SU-DHL-6 (cell line): Measurements from ENCODE around the gene C11orf68.

Source experiments
- H2AFZ ChIP-seq: fragments of 200-600 bp; sonication (generic); 2 replicates; pipeline ENCODE4 v1.6.1; 2014; ENCODE audit warnings: low read depth, mild to moderate bottlenecking, moderate library complexity, mixed read lengths, antibody characterized with exemption, low read length; ENCODE audit not compliant: severe bottlenecking
- H3F3A ChIP-seq: fragments of 200-600 bp; shearing (Covaris generic); 2 replicates; pipeline ENCODE4 v1.6.0; 2016; ENCODE audit warnings: antibody characterized with exemption, mild to moderate bottlenecking; ENCODE audit not compliant: insufficient read depth
- H3K27ac ChIP-seq: fragments of 200-600 bp; sonication (generic); 2 replicates; pipeline ENCODE4 v1.5.1; 2016; ENCODE audit warnings: low read depth, mild to moderate bottlenecking, low read length, moderate library complexity, mixed read lengths
- H3K27me3 ChIP-seq: fragments of 200-600 bp; sonication (generic), shearing (Covaris generic); 2 replicates; pipeline ENCODE4 v1.6.0; 2014; ENCODE audit warnings: mild to moderate bottlenecking, low read length
- H3K36me3 ChIP-seq: fragments of 200-600 bp; sonication (generic); 2 replicates; pipeline ENCODE4 v1.6.1; 2014; ENCODE audit warnings: mild to moderate bottlenecking, low read length, mixed read lengths
- H3K4me2 ChIP-seq: fragments of 300-600, 200-600 bp; shearing (Covaris generic), sonication (generic); 2 replicates; pipeline ENCODE4 v1.6.0; 2014; ENCODE audit warnings: low read length, low read depth, mild to moderate bottlenecking; ENCODE audit not compliant: poor library complexity, severe bottlenecking
- H3K4me3 ChIP-seq: fragments of 200-600 bp; sonication (generic); 2 replicates; pipeline ENCODE4 v1.5.1; 2014; ENCODE audit warnings: antibody characterized with exemption, low read length, mild to moderate bottlenecking, mixed read lengths; ENCODE audit not compliant: insufficient read depth, poor library complexity, severe bottlenecking
- H3K79me2 ChIP-seq: fragments of 200-600 bp; sonication (generic); 2 replicates; pipeline ENCODE4 v1.6.1; 2014; ENCODE audit warnings: mild to moderate bottlenecking, low read length, moderate library complexity; ENCODE audit not compliant: insufficient read depth
- H3K9ac ChIP-seq: fragments of 200-600 bp; sonication (generic); 2 replicates; pipeline ENCODE4 v1.7.0; 2014; ENCODE audit warnings: mild to moderate bottlenecking, low read length
- H3K9me2 ChIP-seq: fragments of 200-600 bp; sonication (generic); replicated peaks from 2 replicates; pipeline ENCODE4 v1.6.1; 2014; ENCODE audit warnings: low read length; ENCODE audit not compliant: insufficient read depth
- H3K9me3 ChIP-seq: fragments of 200-600 bp; sonication (generic); 2 replicates; pipeline ENCODE4 v1.6.1; 2014; ENCODE audit warnings: low read length, mixed read lengths; ENCODE audit not compliant: insufficient read depth
- H4K20me1 ChIP-seq: fragments of 200-600 bp; sonication (generic); 2 replicates; pipeline ENCODE4 v1.6.1; 2014; ENCODE audit warnings: low read depth, mild to moderate bottlenecking, antibody characterized with exemption, low read length, moderate library complexity, mixed read lengths
- CTCF ChIP-seq: fragments of 200-600 bp; sonication (generic); IDR thresholded peaks from one replicate; pipeline ENCODE4 v1.5.1; 2017; ENCODE audit warnings: antibody characterized with exemption, mild to moderate bottlenecking, low read length, moderate library complexity; ENCODE audit not compliant: insufficient read depth, poor library complexity, severe bottlenecking
- EZH2phosphoT487 ChIP-seq: fragments of 200-600 bp; sonication (generic), shearing (Covaris generic); conservative IDR thresholded peaks from 2 replicates; pipeline ENCODE4 v1.6.1; 2018; ENCODE audit warnings: mild to moderate bottlenecking, antibody characterized with exemption, low read length, moderate library complexity, mixed read lengths

Gene C11orf68

GRCh38 chr11:65870706-65871681 is 47.9 kb downstream of the C11orf68 start:
- H3K36me3 ChIP-seq = no peaks in the 10 kb centered on the region
- no peak for TF ChIP-seq EZH2phosphoT487
- no peak for TF ChIP-seq CTCF
- H3K9me2 ChIP-seq = no peaks in the 10 kb centered on the region
- H3F3A ChIP-seq = no peaks in the 10 kb centered on the region
- no peaks in the 10 kb centered on the region for H3K9me3 ChIP-seq
- no peaks in the 10 kb centered on the region for H3K79me2 ChIP-seq
- no peak overlapping the region for H2AFZ ChIP-seq
- H4K20me1 ChIP-seq = no peaks in the 10 kb centered on the region
- no peak overlapping the region for H3K9ac ChIP-seq
- H3K27ac ChIP-seq = no peak overlapping the region
- no peak overlapping the region for H3K4me2 ChIP-seq
- H3K27me3 ChIP-seq = no peaks in the 10 kb centered on the region
- no peak overlapping the region for H3K4me3 ChIP-seq

GRCh38 chr11:65870307-65870658 is 48.6 kb downstream of the C11orf68 start:
- no peak overlapping the region for H2AFZ ChIP-seq
- no peaks in the 10 kb centered on the region for H3K27me3 ChIP-seq
- no peaks in the 10 kb centered on the region for H3K9me2 ChIP-seq
- H3K36me3 ChIP-seq = no peaks in the 10 kb centered on the region
- H3K79me2 ChIP-seq = no peaks in the 10 kb centered on the region
- H3K4me3 ChIP-seq = no peak overlapping the region
- no peak overlapping the region for H3K27ac ChIP-seq
- no peak overlapping the region for H3K4me2 ChIP-seq
- no peak overlapping the region for H3K9ac ChIP-seq
- H3K9me3 ChIP-seq = no peaks in the 10 kb centered on the region
- H3F3A ChIP-seq = no peaks in the 10 kb centered on the region
- TF ChIP-seq EZH2phosphoT487 = no peak
- TF ChIP-seq CTCF = no peak
- no peaks in the 10 kb centered on the region for H4K20me1 ChIP-seq

- Histone ChIP-seq H3K27ac (no peak overlapping the region), H4K20me1 (no peaks in the 10 kb centered on the region)
- TF ChIP-seq CTCF (no peak), EZH2phosphoT487 (no peak)
Measured at GRCh38 chr11:65869643-65870306, 49.1 kb downstream of the C11orf68 start.

More at GRCh38 chr11:65869643-65870306, 49.1 kb downstream of the C11orf68 start:
- Histone ChIP-seq H3K4me3 (no peak overlapping the region), H3K27me3 (no peaks in the 10 kb centered on the region), H3K36me3 (no peaks in the 10 kb centered on the region), H3K4me2 (no peak overlapping the region), H3K9me2 (no peaks in the 10 kb centered on the region), H2AFZ (no peak overlapping the region), H3K79me2 (no peaks in the 10 kb centered on the region), H3F3A (no peaks in the 10 kb centered on the region), H3K9me3 (no peaks in the 10 kb centered on the region), H3K9ac (no peak overlapping the region)
